ENCODE measurements around the gene PRRX2. TPM values are rescaled to one million over a fixed set of nuclear protein-coding genes. Genes with fewer than 3 reads are reported as not detected.

Gene PRRX2
- total RNA-seq, 1 donor from 2014 or later: 20.8 TPM

GRCh38 chr9:129701054-129701453 is 35.6 kb downstream of the PRRX2 start:
- H3K4me1 Mint-ChIP-seq (ENCODE audit: unreplicated experiment): peaks cover 23% of the 10 kb centered on the region
- no peaks in the 10 kb centered on the region for H3K36me3 Mint-ChIP-seq
- no peak overlapping the region for H3K27ac Mint-ChIP-seq
- H3K4me3 Mint-ChIP-seq: no peak overlapping the region
- TF ChIP-seq, protein P1, sequence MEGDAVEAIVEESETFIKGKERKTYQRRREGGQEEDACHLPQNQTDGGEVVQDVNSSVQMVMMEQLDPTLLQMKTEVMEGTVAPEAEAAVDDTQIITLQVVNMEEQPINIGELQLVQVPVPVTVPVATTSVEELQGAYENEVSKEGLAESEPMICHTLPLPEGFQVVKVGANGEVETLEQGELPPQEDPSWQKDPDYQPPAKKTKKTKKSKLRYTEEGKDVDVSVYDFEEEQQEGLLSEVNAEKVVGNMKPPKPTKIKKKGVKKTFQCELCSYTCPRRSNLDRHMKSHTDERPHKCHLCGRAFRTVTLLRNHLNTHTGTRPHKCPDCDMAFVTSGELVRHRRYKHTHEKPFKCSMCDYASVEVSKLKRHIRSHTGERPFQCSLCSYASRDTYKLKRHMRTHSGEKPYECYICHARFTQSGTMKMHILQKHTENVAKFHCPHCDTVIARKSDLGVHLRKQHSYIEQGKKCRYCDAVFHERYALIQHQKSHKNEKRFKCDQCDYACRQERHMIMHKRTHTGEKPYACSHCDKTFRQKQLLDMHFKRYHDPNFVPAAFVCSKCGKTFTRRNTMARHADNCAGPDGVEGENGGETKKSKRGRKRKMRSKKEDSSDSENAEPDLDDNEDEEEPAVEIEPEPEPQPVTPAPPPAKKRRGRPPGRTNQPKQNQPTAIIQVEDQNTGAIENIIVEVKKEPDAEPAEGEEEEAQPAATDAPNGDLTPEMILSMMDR (conservative IDR thresholded peaks at IDR 0.05): no peak
- no peaks in the 10 kb centered on the region for H3K9me3 Mint-ChIP-seq
- H3K27me3 Mint-ChIP-seq: peaks cover 22% of the 10 kb centered on the region
- DNase-seq (ENCODE audit: extremely low spot score, unreplicated experiment): no peak

GRCh38 chr9:129701549-129701948 is 36.1 kb downstream of the PRRX2 start:
- H3K4me1 Mint-ChIP-seq (ENCODE audit: unreplicated experiment): peaks cover 23% of the 10 kb centered on the region
- DNase-seq (ENCODE audit: extremely low spot score, unreplicated experiment): no peak
- peaks cover 21% of the 10 kb centered on the region for H3K27me3 Mint-ChIP-seq
- H3K4me3 Mint-ChIP-seq: no peak overlapping the region
- H3K9me3 Mint-ChIP-seq: no peaks in the 10 kb centered on the region
- H3K27ac Mint-ChIP-seq: no peak overlapping the region
- no peaks in the 10 kb centered on the region for H3K36me3 Mint-ChIP-seq
- TF ChIP-seq, protein P1 (conservative IDR thresholded peaks at IDR 0.05): no peak

DNA sequence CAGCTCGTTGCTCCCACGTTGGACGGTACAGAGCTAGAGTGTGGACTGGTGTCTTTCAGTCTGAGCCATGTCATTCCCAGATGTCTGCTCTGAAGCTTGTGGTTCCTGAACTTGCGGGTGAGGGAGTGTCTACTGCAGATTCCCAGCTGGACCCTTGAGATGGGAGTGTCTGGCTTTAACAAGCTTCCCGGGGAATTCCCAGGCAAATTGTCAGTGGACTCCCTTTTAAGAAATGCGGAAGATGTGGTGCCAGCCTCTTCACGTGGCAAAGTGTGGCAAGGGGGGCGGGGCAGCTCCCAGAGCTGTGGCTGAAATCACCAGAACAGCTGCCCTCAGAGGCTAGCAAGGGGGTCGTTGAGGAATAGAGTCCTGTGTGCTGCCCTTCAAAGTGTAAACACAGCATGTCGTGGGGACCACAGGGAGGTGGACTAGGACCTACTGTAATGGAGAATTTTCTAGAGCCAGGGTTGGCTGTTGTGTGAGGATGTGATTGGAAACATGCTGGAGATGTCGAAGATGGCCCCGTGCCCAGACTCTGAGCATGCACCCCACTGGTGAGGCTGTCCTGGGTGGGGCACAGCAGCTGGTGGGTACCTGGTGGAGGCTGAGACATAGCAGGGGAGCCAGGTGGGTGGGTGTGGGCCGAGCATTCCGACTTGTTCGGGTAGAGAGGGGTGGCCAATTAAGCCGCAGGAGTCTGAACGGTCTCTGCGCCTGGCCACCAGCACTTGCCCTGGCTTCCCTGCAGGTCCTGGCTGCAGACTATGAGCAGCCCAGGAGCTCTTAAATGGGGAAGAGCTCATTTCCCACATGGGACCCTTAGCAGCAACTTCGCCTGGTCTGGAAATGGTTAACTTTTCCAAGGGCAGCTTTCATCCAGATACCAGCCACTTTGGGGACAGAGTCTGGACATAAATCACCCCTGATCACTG is 37.4 kb downstream of the PRRX2 start:
- Mint-ChIP-seq H3K27me3 (peaks cover 15% of the 10 kb centered on the region), H3K4me3 (no peak overlapping the region), H3K36me3 (no peaks in the 10 kb centered on the region), H3K27ac (no peak overlapping the region), H3K9me3 (no peaks in the 10 kb centered on the region), H3K4me1 (ENCODE audit: unreplicated experiment) (peaks cover 23% of the 10 kb centered on the region)
- TF ChIP-seq, protein P1 (conservative IDR thresholded peaks at IDR 0.05): no peak
- DNase-seq (ENCODE audit: extremely low spot score, unreplicated experiment): no peak

DNA sequence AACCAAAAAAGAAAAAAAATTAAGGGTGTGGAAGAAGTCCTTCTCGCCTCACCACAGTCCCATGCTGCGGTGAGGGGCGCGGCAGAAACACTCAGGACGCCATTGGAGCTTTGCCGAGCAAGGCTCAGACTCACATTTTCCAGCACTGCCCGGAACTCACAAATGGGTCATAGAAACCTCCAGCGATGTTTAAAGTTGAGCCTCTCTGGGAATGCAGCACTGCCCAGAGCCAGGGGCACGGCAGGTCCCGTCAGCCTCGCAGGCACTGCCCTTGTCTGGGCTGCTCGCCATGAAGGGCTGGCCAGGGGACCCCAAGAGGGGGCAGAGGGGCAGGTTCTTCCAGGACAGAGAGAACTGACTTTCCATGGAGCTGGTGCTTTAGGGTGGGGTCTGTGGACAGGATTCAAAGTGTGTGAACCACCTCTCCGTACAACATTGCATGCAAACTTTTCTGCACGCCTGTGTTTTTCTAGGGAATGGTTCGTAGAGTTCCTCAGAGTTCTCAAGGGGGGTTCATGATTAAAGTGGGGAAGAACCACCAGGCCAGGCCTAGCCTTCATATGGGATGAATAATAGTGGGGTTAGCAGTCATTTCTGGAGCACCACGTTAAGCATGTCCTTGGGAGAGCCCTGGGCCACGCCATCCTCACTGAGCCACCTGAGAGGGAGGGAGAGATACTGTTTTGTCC is 38.4 kb downstream of the PRRX2 start:
- H3K9me3 Mint-ChIP-seq: no peaks in the 10 kb centered on the region
- H3K27me3 Mint-ChIP-seq: peaks cover 15% of the 10 kb centered on the region
- no peak overlapping the region for H3K4me3 Mint-ChIP-seq
- TF ChIP-seq, protein P1 (conservative IDR thresholded peaks at IDR 0.05): no peak
- no peaks in the 10 kb centered on the region for H3K36me3 Mint-ChIP-seq
- H3K4me1 Mint-ChIP-seq (ENCODE audit: unreplicated experiment): peaks cover 31% of the 10 kb centered on the region
- no peak overlapping the region for H3K27ac Mint-ChIP-seq
- no peak for DNase-seq (ENCODE audit: extremely low spot score, unreplicated experiment)

DNA sequence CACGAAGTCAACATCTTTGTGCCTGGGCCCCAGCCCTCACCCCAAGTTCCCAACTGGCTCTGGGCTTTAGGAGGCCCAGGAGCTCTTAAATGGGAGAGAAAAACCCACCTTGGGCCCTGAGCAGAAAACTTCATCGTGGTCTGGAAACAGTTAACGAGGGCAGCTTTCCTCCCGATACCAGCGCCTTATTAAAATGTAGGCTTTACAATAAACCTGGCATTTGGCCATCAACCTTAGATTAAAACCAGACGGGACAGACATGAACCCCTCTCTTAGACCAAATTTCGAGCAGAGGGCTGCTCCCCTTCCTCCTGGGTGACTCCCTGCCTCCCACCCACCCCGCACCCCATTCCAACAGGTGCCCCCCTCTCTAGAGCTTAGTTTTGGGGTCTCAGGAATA is 39.4 kb downstream of the PRRX2 start:
- DNase-seq (ENCODE audit: extremely low spot score, unreplicated experiment): no peak
- H3K4me1 Mint-ChIP-seq (ENCODE audit: unreplicated experiment): peaks cover 38% of the 10 kb centered on the region
- no peak overlapping the region for H3K4me3 Mint-ChIP-seq
- H3K9me3 Mint-ChIP-seq: no peaks in the 10 kb centered on the region
- no peak overlapping the region for H3K27ac Mint-ChIP-seq
- no peaks in the 10 kb centered on the region for H3K36me3 Mint-ChIP-seq
- TF ChIP-seq, protein P1 (conservative IDR thresholded peaks at IDR 0.05): no peak
- peaks cover 15% of the 10 kb centered on the region for H3K27me3 Mint-ChIP-seq

Measured in type B pancreatic cell (in vitro differentiated cells).